Ecto neural progenitor cell (in vitro differentiated cells): ENCODE results near the gene TELO2.

Experiments used
- DNase-seq: peaks from one replicate; pipeline ENCODE4 v3.0.0-alpha.2; 2018; ENCODE audit warnings: low spot score

Gene TELO2

GRCh38 chr16:1492923-1493745, at the start of gene TELO2:
TELO2 (plus strand) TSS chr16:1493360; CDS start chr16:1494282, 922 bp downstream.
- DNase-seq = peak; percentile 94

GRCh38 chr16:1443403-1443973, 49.7 kb upstream of the TELO2 start:
- DNase-seq = no peak

- DNase-seq = no peak
Observed at GRCh38 chr16:1443980-1444729, 49.0 kb upstream of the TELO2 start, which contains the start of gene CCDC154. CCDC154 (minus strand) TSS chr16:1444556; CDS start chr16:1444322, 234 bp downstream.

- no peak for DNase-seq
Observed at GRCh38 chr16:1444730-1445517, 48.2 kb upstream of the TELO2 start.

GRCh38 chr16:1445518-1446203, 47.5 kb upstream of the TELO2 start:
- no peak for DNase-seq

GRCh38 chr16:1446296-1447080, 46.7 kb upstream of the TELO2 start:
- DNase-seq = no peak

GRCh38 chr16:1447965-1448364, 45.2 kb upstream of the TELO2 start:
- no peak for DNase-seq

GRCh38 chr16:1448536-1449116, 44.5 kb upstream of the TELO2 start:
- no peak for DNase-seq

- DNase-seq = no peak
Observed at GRCh38 chr16:1449201-1449788, 43.9 kb upstream of the TELO2 start.

GRCh38 chr16:1450218-1450617, 42.9 kb upstream of the TELO2 start:
- no peak for DNase-seq

GRCh38 chr16:1450841-1451240, 42.3 kb upstream of the TELO2 start:
- DNase-seq = no peak

- no peak for DNase-seq
Observed at GRCh38 chr16:1451702-1452392, 41.3 kb upstream of the TELO2 start.

GRCh38 chr16:1452530-1452929, 40.6 kb upstream of the TELO2 start:
- DNase-seq = no peak

- no peak for DNase-seq
Observed at GRCh38 chr16:1453316-1453715, 39.8 kb upstream of the TELO2 start.

GRCh38 chr16:1454561-1454960, 38.6 kb upstream of the TELO2 start:
- no peak for DNase-seq

- DNase-seq = no peak
Observed at GRCh38 chr16:1455190-1456171, 37.7 kb upstream of the TELO2 start.

- no peak for DNase-seq
Observed at GRCh38 chr16:1456951-1457350, 36.2 kb upstream of the TELO2 start.
